ENCODE results near the gene SPINT3. TPM values are rescaled to one million over a fixed set of nuclear protein-coding genes. Genes with fewer than 3 reads are reported as not detected.

Gene SPINT3, protein sequence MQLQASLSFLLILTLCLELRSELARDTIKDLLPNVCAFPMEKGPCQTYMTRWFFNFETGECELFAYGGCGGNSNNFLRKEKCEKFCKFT
- not detected in 2 replicates for total RNA-seq (2014; rRNA removed; shearing (Covaris generic))
- not detected in 2 replicates for polyA plus RNA-seq (2016; fragmentation: Nextera tagmentation; extraction: Ambion mirVana)

DNA sequence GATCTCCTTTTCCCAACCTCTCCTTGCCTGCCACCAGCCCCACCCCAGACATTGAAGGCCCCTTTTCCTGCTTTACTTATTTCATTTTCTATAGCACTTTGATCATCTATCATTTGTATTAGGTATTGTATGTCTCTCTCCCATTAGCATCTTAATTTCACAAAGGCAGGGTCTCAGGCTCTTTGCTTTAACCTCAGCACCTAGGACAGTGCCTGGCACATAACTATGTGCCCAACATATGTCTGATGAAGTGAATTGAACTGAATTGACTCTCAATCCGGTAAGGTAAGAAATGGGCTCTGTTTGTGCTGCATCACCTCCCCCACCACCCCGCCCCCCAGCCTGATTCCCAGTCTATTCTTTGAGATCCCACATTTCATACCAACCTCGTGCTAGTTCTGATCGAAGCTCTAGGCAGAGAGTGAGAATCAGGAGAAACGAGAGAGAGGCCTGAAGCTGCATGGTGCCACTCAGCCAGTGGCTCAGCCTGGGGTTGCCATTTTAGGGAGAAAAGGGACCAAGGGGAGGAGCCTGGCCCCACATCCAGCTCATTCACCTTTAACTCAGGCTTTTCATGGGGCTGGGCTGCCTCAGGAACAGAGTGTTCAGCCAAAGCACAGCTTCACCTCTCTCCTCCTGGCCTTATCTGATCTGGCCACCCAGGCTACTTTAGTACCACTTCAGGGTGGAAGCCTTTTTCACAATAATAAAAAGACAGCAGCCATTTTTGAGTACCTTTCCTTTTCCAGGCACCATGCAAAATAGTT, at the start of gene SPINT3:
TSS of gene SPINT3 (minus strand) at position 476 of the 767 bp plus-strand sequence. CDS start at position 462, 14 bp downstream.
- Histone ChIP-seq H3K4me3 (no peak within 1 kb of the TSS), H4K20me1 (ENCODE audit: insufficient read depth) (no peaks in the 10 kb centered on the region), H3K9ac (no peak within 1 kb of the TSS), H3K27ac (no peak within 1 kb of the TSS), H3K27me3 (replicated peaks; ENCODE audit: insufficient read depth) (no peaks in the 10 kb centered on the region), H3K79me2 (ENCODE audit: insufficient read depth) (no peaks in the 10 kb centered on the region), H3F3A (ENCODE audit: insufficient read depth) (no peaks in the 10 kb centered on the region), H3K4me1 (ENCODE audit: insufficient read depth) (no peaks in the 10 kb centered on the region), H3K9me2 (ENCODE audit: insufficient read depth) (no peaks in the 10 kb centered on the region), H3K36me3 (ENCODE audit: low read depth) (no peaks in the 10 kb centered on the region), H3K4me2 (ENCODE audit: unreplicated experiment) (no peak within 1 kb of the TSS), H3K9me3 (ENCODE audit: low read depth) (no peaks in the 10 kb centered on the region), H2AFZ (no peak within 1 kb of the TSS)
- DNase-seq, result no peak
- TF ChIP-seq EZH2 (IDR thresholded peaks at IDR 0.05; ENCODE audit: insufficient read depth, poor library complexity, severe bottlenecking), result no peak
- no peak for TF ChIP-seq EZH2phosphoT487 (IDR thresholded peaks at IDR 0.05; ENCODE audit: insufficient read depth, low read depth)
- WGBS, 2 experiments (ENCODE audit: low coverage in 1 of 2, low lambda C conversion rate in 2 of 2, missing lambda C conversion rate in 2 of 2), result 34% methylated on average over 5 of the region's 5 CpGs
- in situ Hi-C loops (cut with MboI), result no loop called here

GRCh38 chr20:45564760-45565276, 49.4 kb upstream of the SPINT3 start:
- Histone ChIP-seq H3K4me2 (ENCODE audit: unreplicated experiment) (no peak overlapping the region), H4K20me1 (ENCODE audit: insufficient read depth) (no peaks in the 10 kb centered on the region), H3K79me2 (ENCODE audit: insufficient read depth) (no peaks in the 10 kb centered on the region), H3K9me3 (ENCODE audit: low read depth) (no peaks in the 10 kb centered on the region), H3K27ac (no peak overlapping the region), H3K36me3 (ENCODE audit: low read depth) (no peaks in the 10 kb centered on the region), H2AFZ (no peak overlapping the region), H3K9me2 (ENCODE audit: insufficient read depth) (no peaks in the 10 kb centered on the region), H3K4me3 (no peak overlapping the region), H3K4me1 (ENCODE audit: insufficient read depth) (no peaks in the 10 kb centered on the region), H3K9ac (no peak overlapping the region), H3K27me3 (replicated peaks; ENCODE audit: insufficient read depth) (peaks cover 21% of the 10 kb centered on the region; the same call in 1 of the 2 replicates), H3F3A (ENCODE audit: insufficient read depth) (no peaks in the 10 kb centered on the region)
- in situ Hi-C loops (cut with MboI), result loop anchor here (25.0 kb wide), 1 partner anchor 197 kb away; no protein-coding TSS in a partner anchor
- WGBS, 2 experiments (ENCODE audit: low coverage in 1 of 2, low lambda C conversion rate in 2 of 2, missing lambda C conversion rate in 2 of 2), result 50 to 54% methylated on average over 2 of the region's 2 CpGs
- TF ChIP-seq EZH2 (IDR thresholded peaks at IDR 0.05; ENCODE audit: insufficient read depth, poor library complexity, severe bottlenecking), result no peak
- TF ChIP-seq EZH2phosphoT487 (IDR thresholded peaks at IDR 0.05; ENCODE audit: insufficient read depth, low read depth), result no peak
- no peak for DNase-seq

DNA sequence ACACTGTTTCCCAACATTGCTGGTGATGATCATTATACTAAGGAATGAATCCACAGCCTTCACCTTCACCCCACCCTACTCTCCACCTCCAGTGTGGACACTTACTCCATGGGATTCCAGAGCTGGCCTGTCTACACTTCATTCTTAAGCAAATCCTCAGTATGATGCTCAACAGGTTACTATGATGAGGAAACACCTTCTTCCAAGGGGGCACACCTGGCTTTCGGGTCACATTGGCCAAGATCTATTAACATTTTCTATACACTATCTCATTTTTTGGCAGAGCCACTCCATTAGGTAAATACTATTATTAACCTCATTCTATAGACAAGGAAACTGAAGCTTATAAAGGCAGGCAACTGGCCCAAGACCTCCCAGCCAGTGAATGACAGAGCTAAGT, 39.8 kb upstream of the SPINT3 start:
- H3K9ac ChIP-seq, result no peak overlapping the region
- TF ChIP-seq EZH2phosphoT487 (IDR thresholded peaks at IDR 0.05; ENCODE audit: insufficient read depth, low read depth) (no peak), EZH2 (IDR thresholded peaks at IDR 0.05; ENCODE audit: insufficient read depth, poor library complexity, severe bottlenecking) (no peak)
- no peaks in the 10 kb centered on the region for H3K79me2 ChIP-seq (ENCODE audit: insufficient read depth)
- no peak overlapping the region for H2AFZ ChIP-seq
- 0 to 11% methylated on average over 1 of the region's 1 CpG for WGBS, 2 experiments (ENCODE audit: low coverage in 1 of 2, low lambda C conversion rate in 2 of 2, missing lambda C conversion rate in 2 of 2)
- no peaks in the 10 kb centered on the region for H3K4me1 ChIP-seq (ENCODE audit: insufficient read depth)
- H3K36me3 ChIP-seq (ENCODE audit: low read depth), result no peaks in the 10 kb centered on the region
- no peaks in the 10 kb centered on the region for H3K9me2 ChIP-seq (ENCODE audit: insufficient read depth)
- H4K20me1 ChIP-seq (ENCODE audit: insufficient read depth), result no peaks in the 10 kb centered on the region
- no peak overlapping the region for H3K4me2 ChIP-seq (ENCODE audit: unreplicated experiment)
- H3K9me3 ChIP-seq (ENCODE audit: low read depth), result no peaks in the 10 kb centered on the region
- DNase-seq, result no peak
- in situ Hi-C loops (cut with MboI), result loop anchor here (25.0 kb wide), 1 partner anchor 207 kb away; no protein-coding TSS in a partner anchor
- no peaks in the 10 kb centered on the region for H3F3A ChIP-seq (ENCODE audit: insufficient read depth)
- H3K27ac ChIP-seq, result no peak overlapping the region
- H3K4me3 ChIP-seq, result no peak overlapping the region
- H3K27me3 ChIP-seq (replicated peaks; ENCODE audit: insufficient read depth), result peaks cover 3% of the 10 kb centered on the region; the same call in 1 of the 2 replicates

GRCh38 chr20:45552456-45552855, 37.0 kb upstream of the SPINT3 start:
- WGBS, 2 experiments (ENCODE audit: low coverage in 1 of 2, low lambda C conversion rate in 2 of 2, missing lambda C conversion rate in 2 of 2), result 33 to 35% methylated on average over 2 of the region's 2 CpGs
- H3K79me2 ChIP-seq (ENCODE audit: insufficient read depth), result no peaks in the 10 kb centered on the region
- TF ChIP-seq EZH2phosphoT487 (IDR thresholded peaks at IDR 0.05; ENCODE audit: insufficient read depth, low read depth), result no peak
- TF ChIP-seq EZH2 (IDR thresholded peaks at IDR 0.05; ENCODE audit: insufficient read depth, poor library complexity, severe bottlenecking), result no peak
- H3K36me3 ChIP-seq (ENCODE audit: low read depth), result no peaks in the 10 kb centered on the region
- peaks cover 7% of the 10 kb centered on the region; the same call in 1 of the 2 replicates for H3K27me3 ChIP-seq (replicated peaks; ENCODE audit: insufficient read depth)
- H3K9me3 ChIP-seq (ENCODE audit: low read depth), result no peaks in the 10 kb centered on the region
- no peaks in the 10 kb centered on the region for H3K4me1 ChIP-seq (ENCODE audit: insufficient read depth)
- no peaks in the 10 kb centered on the region for H3F3A ChIP-seq (ENCODE audit: insufficient read depth)
- H2AFZ ChIP-seq, result no peak overlapping the region
- in situ Hi-C loops (cut with MboI), result loop anchor here (5.0 to 25.0 kb wide), 2 partner anchors 50 to 210 kb away; no protein-coding TSS in a partner anchor
- H3K9me2 ChIP-seq (ENCODE audit: insufficient read depth), result no peaks in the 10 kb centered on the region
- H4K20me1 ChIP-seq (ENCODE audit: insufficient read depth), result no peaks in the 10 kb centered on the region
- no peak overlapping the region for H3K9ac ChIP-seq
- DNase-seq, result no peak
- no peak overlapping the region for H3K4me3 ChIP-seq
- no peak overlapping the region for H3K4me2 ChIP-seq (ENCODE audit: unreplicated experiment)
- H3K27ac ChIP-seq, result no peak overlapping the region

Measured in GM23248 (cell line).